Mucosa of descending colon (tissue), 3 donors: Measurements from ENCODE around the gene CCDC89. TPM values are rescaled to one million over a fixed set of nuclear protein-coding genes. Genes with fewer than 3 reads are reported as not detected.
"Not testable (repeated sequence)": the region's sequence is repeated elsewhere in the genome, so short reads cannot be mapped to it uniquely, and the experiment has no call there.

Source experiments
- ATAC-seq: fragments of 200-7000 bp; cut with Tn5 transposase; one replicate; pipeline ENCODE4 v1.9.1; 2020; ENCODE audit warnings: mild to moderate bottlenecking, moderate library complexity
- DNase-seq, 3 donors: peaks; one replicate each; pipeline ENCODE4 v3.0.0-alpha.2; 2020
- H3K36me3 ChIP-seq: fragments of 200-600 bp; one replicate; pipeline ENCODE4 v1.8.0; 2021; ENCODE audit warnings: low read depth, mild to moderate bottlenecking
- H3K4me1 ChIP-seq: fragments of 200-600 bp; one replicate; pipeline ENCODE4 v1.8.0; 2021; ENCODE audit warnings: low read depth, mild to moderate bottlenecking
- H3K4me3 ChIP-seq: fragments of 200-600 bp; one replicate; pipeline ENCODE4 v1.8.0; 2021; ENCODE audit warnings: mild to moderate bottlenecking
- H3K9me3 ChIP-seq: fragments of 200-600 bp; one replicate; pipeline ENCODE4 v1.8.0; 2021; ENCODE audit warnings: mild to moderate bottlenecking
- CTCF ChIP-seq: fragments of 200-600 bp; IDR thresholded peaks from one replicate; pipeline ENCODE4 v1.8.0; 2022; ENCODE audit warnings: antibody characterized with exemption, mild to moderate bottlenecking
- intact Hi-C, 2 donors: fragments of 100-400 bp; cut with DNase I in 1 of 2; cut with micrococcal nuclease in 1 of 2; formaldehyde crosslinking; loops; one replicate each; pipeline versions ENCODE4 v1.11.0 to v1.11.1; 2022; cut with DNase I, micrococcal nuclease
- total RNA-seq, 3 donors: library from RNA; stranded (reverse); fragmentation: NEBNext Ultra II Directional in 2 of 3; extraction: Animal tissue kit (Norgen Biotek cat#: 25700) in 2 of 3; gene quantifications; one replicate each; pipeline versions ENCODE4 v1.2.1 to v1.2.4, GENCODE V29; 2021 to 2023
- donor health status: DM: no; HTN: no; CAD: no; lungs with moderate emphysema.
- donor health status: DM: no; HTN: no; CAD: no.
- donor health status: DM: no; HTN: yes; CAD: no.

Gene CCDC89
- total RNA-seq, 3 donors from 2014 or later: 4.1 to 6.4 (median 4.1) TPM

- H3K4me3 ChIP-seq: no peak overlapping the region
- no peak for DNase-seq
- no peak for ATAC-seq
- intact Hi-C loops: no loop called here
- no peaks in the 10 kb centered on the region for H3K36me3 ChIP-seq
- no peaks in the 10 kb centered on the region for H3K9me3 ChIP-seq
- H3K4me1 ChIP-seq: peaks cover 25% of the 10 kb centered on the region
- TF ChIP-seq CTCF: no peak
Measured at GRCh38 chr11:85656777-85657176, 29.2 kb downstream of the CCDC89 start.

GRCh38 chr11:85654343-85654742, 31.7 kb downstream of the CCDC89 start:
- H3K36me3 ChIP-seq, H3K4me3 ChIP-seq, H3K4me1 ChIP-seq, H3K9me3 ChIP-seq, DNase-seq, ATAC-seq, intact Hi-C loops: not testable (repeated sequence)

GRCh38 chr11:85652786-85653447, 33.1 kb downstream of the CCDC89 start:
- peaks cover 11% of the 10 kb centered on the region for H3K4me1 ChIP-seq
- ATAC-seq (no peak), DNase-seq (no peak)
- H3K36me3 ChIP-seq: no peaks in the 10 kb centered on the region
- no peaks in the 10 kb centered on the region for H3K9me3 ChIP-seq
- intact Hi-C loops: no loop called here
- no peak overlapping the region for H3K4me3 ChIP-seq
- TF ChIP-seq CTCF: no peak

DNA sequence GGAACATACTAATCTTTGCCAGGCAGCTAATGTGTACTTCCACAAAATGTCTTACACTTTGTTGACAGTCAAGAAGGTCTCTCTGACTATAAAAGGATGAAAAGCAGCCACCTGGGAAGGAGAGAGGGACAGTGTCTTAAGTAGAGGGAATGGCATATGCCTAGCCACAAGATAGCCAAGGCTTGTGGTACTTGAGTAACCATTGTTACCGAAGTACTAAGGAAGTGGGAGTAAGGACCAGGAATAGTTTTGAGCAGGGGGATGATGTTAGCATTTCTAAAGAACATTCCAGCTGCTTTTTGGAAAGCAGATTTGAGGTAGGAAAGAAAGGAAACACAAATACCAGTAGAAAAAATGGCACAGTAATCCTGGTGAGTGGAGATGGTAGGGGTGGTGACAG, 34.9 kb downstream of the CCDC89 start:
- DNase-seq: no peak
- TF ChIP-seq CTCF: no peak
- H3K9me3 ChIP-seq: no peaks in the 10 kb centered on the region
- H3K4me1 ChIP-seq: peaks cover 17% of the 10 kb centered on the region
- H3K36me3 ChIP-seq: no peaks in the 10 kb centered on the region
- ATAC-seq: no peak
- intact Hi-C loops: no loop called here
- H3K4me3 ChIP-seq: no peak overlapping the region

- peak; percentile 94 to 95 (median 95) for DNase-seq
- TF ChIP-seq CTCF: no peak
- intact Hi-C loops: no loop called here
- H3K9me3 ChIP-seq: no peaks in the 10 kb centered on the region
- peaks cover 17% of the 10 kb centered on the region for H3K4me1 ChIP-seq
- peak; percentile 99 for ATAC-seq
- H3K4me3 ChIP-seq: peak within 1 kb of the TSS; percentile 29
- H3K36me3 ChIP-seq: no peaks in the 10 kb centered on the region
Measured at GRCh38 chr11:85647604-85648299, 38.2 kb downstream of the CCDC89 start, which contains the start of gene TMEM126A. Gene TMEM126A, plus strand, starts transcription at chr11:85647967. Its CDS starts 2,289 bp downstream, at chr11:85650256.

DNA sequence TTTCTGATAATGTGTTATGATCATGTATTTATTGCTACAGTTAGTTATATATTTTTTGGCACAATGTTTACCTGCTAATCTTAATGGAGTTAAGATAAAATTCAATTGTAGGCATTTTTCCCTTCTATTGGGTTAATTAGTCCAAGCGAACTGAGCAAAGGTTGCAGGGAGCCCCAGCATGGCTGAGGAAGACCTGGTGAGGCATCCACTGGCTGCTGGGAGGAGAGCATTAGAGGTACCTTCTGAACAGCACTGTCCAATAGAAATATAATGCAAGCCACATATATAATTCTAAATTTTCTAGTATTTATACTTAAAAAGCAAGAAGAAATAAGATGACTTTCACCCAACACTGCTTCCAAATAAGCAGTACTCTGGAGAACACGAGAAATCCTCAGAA, 38.9 kb downstream of the CCDC89 start:
- DNase-seq (no peak), ATAC-seq (peak; percentile 5)
- Histone ChIP-seq H3K4me1 (peaks cover 17% of the 10 kb centered on the region), H3K4me3 (peak overlapping the region; percentile 29), H3K9me3 (no peaks in the 10 kb centered on the region), H3K36me3 (no peaks in the 10 kb centered on the region)
- TF ChIP-seq CTCF: no peak
- intact Hi-C loops: no loop called here
